Gastroesophageal sphincter (tissue), 4 donors: ENCODE results near the gene KIF22. TPM values are rescaled to one million over a fixed set of nuclear protein-coding genes. Genes with fewer than 3 reads are reported as not detected.

Source experiments
- ATAC-seq: fragments of 150-250 bp; one replicate; pipeline ENCODE4 v1.9.1; 2016; ENCODE audit warnings: mild to moderate bottlenecking, moderate library complexity
- H3K27ac ChIP-seq, 4 donors: fragments of 200-600 bp; sonication (generic) in 3 of 4; 1 replicate in 3 of 4; 2 replicates in 1 of 4; pipeline ENCODE4 v1.5.1; 2016 to 2019
- H3K27me3 ChIP-seq: fragments of 200-600 bp; sonication (generic); one replicate; pipeline ENCODE4 v1.5.1; 2019
- H3K36me3 ChIP-seq, 2 donors: fragments of 200-600 bp; sonication (generic); one replicate each; pipeline ENCODE4 v1.5.1; 2019; ENCODE audit warnings: control low read depth in 1 of 2
- H3K4me1 ChIP-seq, 3 donors: fragments of 200-600 bp; sonication (generic); 1 replicate in 2 of 3; 2 replicates in 1 of 3; pipeline ENCODE4 v1.5.1; 2016 to 2019; ENCODE audit warnings: control low read depth in 2 of 3
- H3K4me3 ChIP-seq, 2 donors: fragments of 200-600 bp; sonication (generic); one replicate each; pipeline ENCODE4 v1.5.1; 2019; ENCODE audit warnings: mild to moderate bottlenecking in 1 of 2, moderate library complexity in 1 of 2
- H3K9me3 ChIP-seq, 3 donors: fragments of 200-600 bp; sonication (generic); one replicate each; pipeline ENCODE4 v1.5.1; 2017 to 2019; ENCODE audit warnings: control low read depth in 2 of 3
- CTCF ChIP-seq, 4 experiments: fragments of 200-600 bp in 2 of 4; fragments of 450-650 bp in 2 of 4; sonication (generic) in 1 of 4; IDR thresholded peaks; one replicate each; pipeline ENCODE4 v1.5.1; 2017 to 2019; ENCODE audit warnings: antibody characterized with exemption in 4 of 4, mild to moderate bottlenecking in 2 of 4, moderate library complexity in 2 of 4
- EP300 ChIP-seq: sonication (generic); formaldehyde crosslinking; IDR thresholded peaks from one replicate; pipeline ENCODE4 v1.6.1; 2017; ENCODE audit warnings: antibody characterized with exemption, mild to moderate bottlenecking
- POLR2A ChIP-seq, 2 donors: fragments of 450-650 bp; IDR thresholded peaks; one replicate each; pipeline ENCODE4 v1.6.1; 2017; ENCODE audit warnings: antibody characterized with exemption in 2 of 2, mild to moderate bottlenecking in 2 of 2, moderate library complexity in 1 of 2
- POLR2AphosphoS5 ChIP-seq: sonication (generic); formaldehyde crosslinking; IDR thresholded peaks from one replicate; pipeline ENCODE4 v1.6.1; 2017; ENCODE audit warnings: antibody characterized with exemption
- WGBS, 2 donors: methylation state at CpG; one replicate each; pipeline ENCODE4 v1.1.5; 2018; ENCODE audit warnings: low coverage in 1 of 2; 5-methylcytosine and 5-hydroxymethylcytosine counted together
- total RNA-seq, 4 donors: library from RNA; depleted of rRNA; stranded (reverse); fragments of >200 nt; gene quantifications; one replicate each; pipeline ENCODE4 v1.1.0, GENCODE V29; 2016

Gene KIF22
- total RNA-seq = 10 to 100 TPM in 3 of 4 donors, 1 to 10 TPM in 1; 9.4 to 17.3 (median 12.8) TPM

- peak within 1 kb of the TSS; percentile 70 to 89 for H3K4me3 ChIP-seq
- H3K9me3 ChIP-seq = no peaks in the 10 kb centered on the region
- 0% methylated on average over 1 to 13 of the region's 67 CpGs for WGBS, 2 donors
- H3K27me3 ChIP-seq = no peaks in the 10 kb centered on the region
- peak; percentile 53 to 86 (median 82) for TF ChIP-seq CTCF (IDR thresholded peaks at IDR 0.05)
- TF ChIP-seq POLR2A (IDR thresholded peaks at IDR 0.05) = peak; percentile 23 to 31
- no peak for TF ChIP-seq EP300
- TF ChIP-seq POLR2AphosphoS5 = peak; percentile 68
- H3K36me3 ChIP-seq = no peaks in the 10 kb centered on the region
- ATAC-seq = peak; percentile 100
- H3K4me1 ChIP-seq = peaks cover 0 to 29% (median 13%) of the 10 kb centered on the region in 3 donors
- peak within 1 kb of the TSS; percentile 76 to 92 (median 90) for H3K27ac ChIP-seq
These were observed at the start of gene KIF22 for GRCh38 chr16:29790183-29790948. KIF22 (plus strand) TSS chr16:29790751; CDS start chr16:29790760, 9 bp downstream.

- H3K4me3 ChIP-seq = no peak overlapping the region
- H3K4me1 ChIP-seq = no peaks in the 10 kb centered on the region
- no peak for ATAC-seq
- 73 to 88% methylated on average over 3 to 7 of the region's 7 CpGs for whole genome bisulfite sequencing, 2 donors
- H3K27ac ChIP-seq = no peak overlapping the region
- no peaks in the 10 kb centered on the region for H3K36me3 ChIP-seq
- peaks cover 22% of the 10 kb centered on the region for H3K27me3 ChIP-seq
- peaks cover 0 to 11% (median 0%) of the 10 kb centered on the region in 3 donors for H3K9me3 ChIP-seq
- TF ChIP-seq EP300 = no peak
- TF ChIP-seq CTCF (IDR thresholded peaks at IDR 0.05) = no peak
- no peak for TF ChIP-seq POLR2A (IDR thresholded peaks at IDR 0.05)
- TF ChIP-seq POLR2AphosphoS5 = no peak
These were observed 47.8 kb upstream of the KIF22 start for GRCh38 chr16:29742683-29743275.

- TF ChIP-seq EP300 (no peak), CTCF (IDR thresholded peaks at IDR 0.05) (no peak), POLR2AphosphoS5 (no peak), POLR2A (IDR thresholded peaks at IDR 0.05) (no peak)
- no peaks in the 10 kb centered on the region for H3K4me1 ChIP-seq
- H3K9me3 ChIP-seq = peaks cover 0 to 5% (median 0%) of the 10 kb centered on the region in 3 donors
- H3K27ac ChIP-seq = no peak overlapping the region
- H3K27me3 ChIP-seq = peaks cover 22% of the 10 kb centered on the region
- WGBS, 2 donors = 83% methylated on average over 2 of the region's 5 CpGs; no CpG with 5 or more reads in 1 of the 2 donors
- no peak overlapping the region for H3K4me3 ChIP-seq
- no peaks in the 10 kb centered on the region for H3K36me3 ChIP-seq
- no peak for ATAC-seq
These were observed 47.1 kb upstream of the KIF22 start for GRCh38 chr16:29743475-29743826.

GRCh38 chr16:29743827-29744531 is 46.6 kb upstream of the KIF22 start:
- 87 to 93% methylated on average over 3 of the region's 21 CpGs for WGBS, 2 donors
- no peak for TF ChIP-seq POLR2AphosphoS5
- no peak for TF ChIP-seq POLR2A (IDR thresholded peaks at IDR 0.05)
- TF ChIP-seq CTCF (IDR thresholded peaks at IDR 0.05) = no peak
- no peak for TF ChIP-seq EP300
- no peak for ATAC-seq

More at GRCh38 chr16:29743827-29744531, 46.6 kb upstream of the KIF22 start:
- Histone ChIP-seq H3K4me1 (no peaks in the 10 kb centered on the region), H3K4me3 (peak overlapping the region in 1 of 2 donors; percentile 42), H3K27me3 (peaks cover 22% of the 10 kb centered on the region), H3K36me3 (no peaks in the 10 kb centered on the region), H3K27ac (peak overlapping the region in 1 of 4 donors; percentile 4), H3K9me3 (no peaks in the 10 kb centered on the region)
